COLO668 (cell line): ENCODE results near the gene KIRREL1.

ENCODE experiments used
- DNase-seq: peaks from one replicate; lab custom pipeline; 2025; ENCODE audit not compliant: unreplicated experiment; lab: John Stamatoyannopoulos, UW

Gene KIRREL1

GRCh38 chr1:157971769-157972168, 21.7 kb upstream of the KIRREL1 start:
- no peak for DNase-seq

DNA sequence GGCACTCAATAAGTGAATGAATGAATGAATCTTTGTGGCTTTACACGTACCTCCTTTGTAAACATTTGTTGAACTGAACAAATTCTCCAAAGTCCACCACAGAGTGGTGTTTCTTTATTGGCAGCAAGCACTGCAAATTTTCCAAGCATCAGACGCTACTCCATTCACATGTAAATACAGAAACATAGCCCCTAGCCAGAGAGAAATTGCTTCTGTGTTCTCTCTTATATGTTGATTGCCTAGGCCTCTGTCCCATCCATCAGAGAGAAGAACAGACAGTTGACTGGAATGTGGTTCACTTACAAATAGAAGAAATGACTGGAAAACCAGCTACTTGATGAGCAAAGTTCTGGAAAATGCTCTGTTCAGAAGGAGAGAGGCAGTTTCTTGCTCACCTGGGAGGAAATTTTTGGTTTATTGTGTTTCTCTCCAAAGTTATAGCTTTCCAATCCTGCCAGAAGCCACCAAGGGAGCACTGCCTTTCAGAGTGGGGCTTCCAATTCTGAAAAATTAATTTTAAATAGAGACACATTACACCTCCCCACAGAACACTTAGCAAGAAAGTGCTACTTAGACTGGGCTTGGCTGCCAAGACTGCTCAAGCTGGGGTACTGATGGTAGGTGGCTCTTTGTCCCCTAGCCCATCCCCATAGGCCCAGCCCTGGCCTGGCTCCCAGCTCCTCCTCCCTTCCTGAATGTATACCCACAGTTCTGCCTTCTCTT, 18.1 kb upstream of the KIRREL1 start:
- DNase-seq: no peak

- DNase-seq: no peak
Measured at GRCh38 chr1:157976888-157977287, 16.6 kb upstream of the KIRREL1 start.

- no peak for DNase-seq
Measured at GRCh38 chr1:157978586-157979403, 14.7 kb upstream of the KIRREL1 start.

- no peak for DNase-seq
Measured at GRCh38 chr1:157982136-157982535, 11.3 kb upstream of the KIRREL1 start.

DNA sequence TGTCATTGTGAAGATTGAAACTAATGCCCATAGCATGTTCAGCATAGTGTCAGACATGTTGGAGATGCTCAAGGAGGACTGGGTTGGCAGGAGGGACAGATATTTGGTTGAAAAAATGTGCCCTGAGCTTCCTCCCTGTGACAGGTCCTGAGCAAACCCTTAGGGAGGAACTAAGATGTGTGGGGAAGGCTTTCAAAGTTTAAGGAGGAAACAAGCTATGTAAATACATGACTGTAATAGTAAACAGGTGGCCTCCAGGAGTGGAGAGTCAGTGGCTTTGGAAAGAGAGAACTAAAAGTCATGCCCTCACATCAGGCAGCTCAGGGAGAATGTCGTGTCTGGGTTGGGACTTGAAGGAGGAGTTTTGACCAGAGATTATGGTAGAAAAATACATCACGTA, 9.7 kb upstream of the KIRREL1 start:
- no peak for DNase-seq

- no peak for DNase-seq
Measured at GRCh38 chr1:157984469-157984868, 9.0 kb upstream of the KIRREL1 start.

GRCh38 chr1:157985473-157985872, 8.0 kb upstream of the KIRREL1 start:
- DNase-seq: no peak

DNA sequence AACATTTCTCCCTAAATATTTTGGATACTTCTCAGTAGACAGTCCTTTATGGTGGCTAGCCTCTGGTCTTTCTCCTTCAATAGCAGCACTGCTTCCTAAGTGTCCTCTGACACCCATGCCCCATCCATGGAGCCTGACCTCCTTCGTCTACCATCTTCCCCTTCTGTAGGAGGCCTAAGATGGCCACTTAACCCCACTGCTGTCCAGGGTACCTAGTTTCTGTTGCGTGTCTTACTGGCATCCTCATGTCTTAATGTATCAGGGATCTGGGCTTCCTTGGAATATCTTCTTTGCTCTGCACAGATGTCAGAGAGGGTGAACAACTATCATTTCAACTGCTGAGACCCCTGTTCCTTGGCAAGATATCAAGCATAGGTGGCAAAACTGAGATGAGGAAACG, 5.4 kb upstream of the KIRREL1 start:
- DNase-seq: no peak

- peak; percentile 15 for DNase-seq
Measured at GRCh38 chr1:157992031-157992832, 1.2 kb upstream of the KIRREL1 start.

DNA sequence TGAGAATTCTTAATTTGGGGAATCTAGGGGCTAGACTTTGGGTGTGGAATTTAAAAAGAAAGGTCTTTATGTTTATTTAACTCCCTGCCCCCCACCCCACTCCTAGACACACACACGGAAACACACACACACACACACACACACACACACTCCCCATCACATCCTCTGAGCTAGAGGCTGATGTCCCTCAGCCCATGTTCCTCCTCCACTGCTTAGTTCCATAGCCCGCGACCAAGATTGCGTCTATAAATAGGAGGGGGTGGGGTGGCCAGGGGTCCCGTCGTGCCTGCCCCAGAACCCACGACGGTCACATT, 655 bp upstream of the KIRREL1 start:
- DNase-seq: no peak

DNA sequence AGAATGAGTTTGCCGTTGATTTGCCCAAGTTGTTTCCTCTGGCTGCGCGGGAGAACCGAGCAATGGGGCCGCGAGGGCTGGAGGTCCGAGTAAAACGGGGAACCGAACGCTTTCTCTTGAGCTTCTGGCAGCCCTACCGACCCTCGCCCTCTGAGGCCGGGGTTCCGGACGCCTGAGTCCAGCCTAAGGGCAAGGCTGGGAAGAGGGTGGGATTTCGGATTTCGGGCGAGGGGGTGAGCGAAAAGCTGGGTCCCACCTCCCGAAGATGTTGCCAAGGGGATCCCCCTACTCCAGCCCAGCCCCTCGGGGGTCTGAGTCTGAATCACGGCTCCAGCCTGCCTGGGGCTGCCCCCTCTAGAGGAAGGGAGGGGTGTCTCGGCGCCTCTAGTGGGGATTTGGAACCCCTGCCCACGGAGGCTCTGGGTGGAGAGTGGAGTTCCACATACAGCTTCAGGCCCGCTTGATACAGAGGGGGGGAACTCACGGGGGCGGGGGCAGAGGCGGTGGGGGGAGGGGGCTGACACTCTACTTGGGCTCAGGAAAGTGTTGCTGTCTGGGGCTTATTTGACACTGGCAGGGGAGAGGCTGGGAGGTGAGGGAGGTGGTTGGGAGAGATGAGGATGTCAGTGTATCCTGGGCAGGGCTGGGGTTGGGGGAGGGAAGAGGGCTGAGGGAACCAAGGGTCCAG, 617 bp downstream of the KIRREL1 start:
- no peak for DNase-seq

DNA sequence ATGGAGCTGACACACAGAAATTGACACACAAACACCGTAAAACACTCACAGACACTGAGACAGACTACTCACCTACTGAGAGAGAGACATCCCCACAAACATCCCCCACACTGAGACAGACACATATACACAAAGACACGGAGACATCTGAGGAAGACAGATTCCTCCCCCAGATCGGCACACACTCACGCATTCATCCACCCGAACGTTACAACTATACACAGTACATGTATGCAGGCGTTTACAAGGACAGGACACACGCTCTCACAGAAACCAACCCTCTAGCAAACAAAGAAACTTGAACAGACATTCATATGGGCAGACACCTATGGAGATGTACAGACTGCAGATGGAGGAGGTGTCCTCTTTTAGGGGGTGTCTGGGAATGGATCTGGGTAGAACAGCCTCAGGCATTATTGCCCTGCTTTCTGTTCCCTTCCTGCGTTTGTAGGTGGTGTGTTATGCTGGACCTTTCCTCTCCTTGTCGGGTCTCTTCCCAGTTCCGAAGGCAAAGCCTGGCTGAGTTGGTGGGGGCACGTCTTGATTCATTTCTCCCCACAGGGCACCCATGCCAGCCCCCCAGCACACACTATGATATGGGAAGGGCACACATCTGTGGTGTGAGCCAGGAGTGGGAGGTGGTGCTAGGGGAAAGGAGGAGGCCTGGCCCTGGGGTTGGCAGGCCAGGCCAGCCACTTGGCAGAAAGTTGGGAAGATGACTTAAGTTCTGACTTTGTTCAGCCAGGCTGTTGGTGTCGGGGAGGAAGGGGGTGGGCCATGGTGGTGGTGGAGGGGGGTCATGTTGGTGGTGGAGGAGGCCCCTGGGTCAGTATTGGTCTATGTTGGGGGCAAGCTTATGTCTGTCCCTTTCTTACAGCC, 1.5 kb downstream of the KIRREL1 start:
- DNase-seq: no peak

DNA sequence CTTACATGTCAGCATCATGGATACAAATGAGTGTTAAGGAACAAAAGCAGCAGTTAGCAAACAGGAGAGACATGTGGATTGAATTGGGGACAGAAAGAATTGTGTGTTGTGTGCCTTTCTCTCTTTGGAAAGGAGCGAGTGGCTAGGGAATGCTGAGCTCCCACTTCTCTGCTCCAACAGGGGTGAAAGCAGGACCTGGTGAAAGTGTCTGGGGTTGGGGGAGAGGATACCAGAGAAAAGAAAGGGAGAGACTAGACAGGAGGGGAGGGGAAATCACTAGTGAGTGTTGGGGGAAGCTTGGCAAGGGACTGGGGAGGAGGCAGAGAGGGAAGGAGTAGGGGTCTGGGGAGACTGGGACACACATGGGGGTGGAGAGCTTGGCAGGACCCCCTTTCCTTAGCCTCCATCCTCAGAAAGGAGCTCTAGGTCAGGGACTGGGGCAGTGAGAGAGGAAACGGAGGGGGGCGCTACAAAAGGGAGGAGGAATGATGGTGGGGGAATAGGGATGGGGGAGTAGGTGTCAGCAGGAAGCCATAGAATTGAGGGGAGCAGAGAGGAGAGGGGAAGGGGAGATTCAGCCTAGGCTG, 2.2 kb downstream of the KIRREL1 start:
- no peak for DNase-seq

- DNase-seq: no peak
Measured at GRCh38 chr1:157996433-157996832, 3.0 kb downstream of the KIRREL1 start.

GRCh38 chr1:158000507-158000906, 7.1 kb downstream of the KIRREL1 start:
- no peak for DNase-seq

DNA sequence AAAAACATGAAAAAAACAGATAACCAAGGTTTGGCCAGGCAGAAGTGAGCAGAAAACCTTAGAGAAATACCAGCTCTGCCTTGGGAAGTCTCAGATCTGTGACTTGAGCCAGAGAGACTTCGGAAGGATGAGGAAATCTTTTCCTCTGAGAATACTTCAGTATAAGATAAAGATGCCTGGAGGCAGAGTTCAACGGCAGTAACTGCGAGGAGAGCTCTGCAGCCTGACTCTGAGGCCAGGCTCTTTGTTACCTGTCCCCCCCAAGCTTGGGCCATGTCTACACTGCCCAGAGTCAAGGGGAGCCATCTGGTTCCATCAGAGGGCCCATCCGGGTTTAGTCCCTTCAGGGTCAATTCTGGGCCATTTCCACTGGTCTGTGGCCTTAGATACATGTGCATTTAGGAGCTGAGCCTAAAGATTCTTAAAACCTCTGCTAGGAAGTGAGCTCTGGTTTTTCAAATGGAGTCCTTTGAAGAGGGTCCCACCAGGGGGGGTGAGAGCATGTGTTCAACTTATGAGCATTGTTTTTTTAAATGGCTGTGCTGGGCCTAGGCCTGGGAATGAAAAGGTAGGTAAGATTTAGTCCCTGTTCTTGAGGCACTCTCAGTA, 8.7 kb downstream of the KIRREL1 start:
- DNase-seq: no peak

DNA sequence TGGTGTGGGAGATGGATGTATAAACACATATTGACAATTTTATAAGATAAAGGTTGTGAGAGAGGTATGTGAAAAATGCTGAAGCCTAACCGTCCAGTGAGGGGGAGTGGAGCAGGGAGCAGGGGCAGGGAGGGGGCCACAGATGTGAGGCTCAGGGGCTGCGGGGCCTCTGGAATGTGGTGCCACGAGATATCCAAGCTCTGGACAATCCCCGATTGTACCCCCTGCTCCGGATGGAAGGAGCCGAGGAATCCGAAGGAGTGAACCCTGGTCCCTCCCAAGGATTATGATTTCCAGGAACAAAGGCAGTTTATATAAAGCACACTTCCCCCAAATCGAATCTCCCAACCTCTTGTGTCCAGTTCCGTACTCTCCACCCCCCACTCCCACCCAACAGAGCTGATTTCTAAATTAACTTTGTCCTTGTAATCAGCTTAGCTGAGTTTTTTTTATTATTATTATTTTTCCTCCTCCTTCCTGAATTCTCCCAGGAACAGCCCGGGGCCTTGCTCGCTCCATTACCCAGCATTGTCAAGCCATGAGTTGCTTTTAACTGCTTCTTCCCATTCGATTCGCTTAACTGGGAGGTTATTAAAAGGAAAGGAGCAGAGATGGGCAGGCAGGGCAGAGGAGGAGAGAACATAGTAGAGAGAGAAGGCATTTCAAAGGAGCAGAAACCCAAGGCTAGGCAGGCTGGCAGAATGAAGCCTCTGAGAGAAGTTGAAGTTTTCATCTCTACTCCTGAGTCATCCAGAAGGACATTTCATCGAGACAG, 9.4 kb downstream of the KIRREL1 start:
- no peak for DNase-seq

DNA sequence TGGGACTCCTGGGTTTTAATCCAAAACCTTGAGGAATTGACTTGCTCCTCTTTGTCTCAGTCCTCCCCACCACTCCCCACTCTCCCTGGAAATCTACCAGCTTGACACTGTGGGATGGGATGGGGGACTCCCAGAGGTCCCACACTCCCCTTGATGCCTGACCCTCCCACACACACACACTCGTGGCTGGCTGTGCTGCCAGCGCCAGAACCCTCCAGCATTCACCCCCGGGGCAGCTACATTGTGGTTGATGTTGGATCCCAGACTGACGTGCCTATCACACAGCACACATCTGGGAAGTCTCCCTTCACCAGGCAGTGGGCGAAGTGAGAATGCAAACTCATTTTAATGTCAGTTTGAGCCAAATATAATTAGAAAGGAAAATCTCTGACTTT, 10.0 kb downstream of the KIRREL1 start:
- no peak for DNase-seq
